ENCODE data around the gene CRY2. TPM values are rescaled to one million over a fixed set of nuclear protein-coding genes. Genes with fewer than 3 reads are reported as not detected.

The CRY2 gene
- polyA plus RNA-seq, 1 experiment, result 11.7 TPM

DNA sequence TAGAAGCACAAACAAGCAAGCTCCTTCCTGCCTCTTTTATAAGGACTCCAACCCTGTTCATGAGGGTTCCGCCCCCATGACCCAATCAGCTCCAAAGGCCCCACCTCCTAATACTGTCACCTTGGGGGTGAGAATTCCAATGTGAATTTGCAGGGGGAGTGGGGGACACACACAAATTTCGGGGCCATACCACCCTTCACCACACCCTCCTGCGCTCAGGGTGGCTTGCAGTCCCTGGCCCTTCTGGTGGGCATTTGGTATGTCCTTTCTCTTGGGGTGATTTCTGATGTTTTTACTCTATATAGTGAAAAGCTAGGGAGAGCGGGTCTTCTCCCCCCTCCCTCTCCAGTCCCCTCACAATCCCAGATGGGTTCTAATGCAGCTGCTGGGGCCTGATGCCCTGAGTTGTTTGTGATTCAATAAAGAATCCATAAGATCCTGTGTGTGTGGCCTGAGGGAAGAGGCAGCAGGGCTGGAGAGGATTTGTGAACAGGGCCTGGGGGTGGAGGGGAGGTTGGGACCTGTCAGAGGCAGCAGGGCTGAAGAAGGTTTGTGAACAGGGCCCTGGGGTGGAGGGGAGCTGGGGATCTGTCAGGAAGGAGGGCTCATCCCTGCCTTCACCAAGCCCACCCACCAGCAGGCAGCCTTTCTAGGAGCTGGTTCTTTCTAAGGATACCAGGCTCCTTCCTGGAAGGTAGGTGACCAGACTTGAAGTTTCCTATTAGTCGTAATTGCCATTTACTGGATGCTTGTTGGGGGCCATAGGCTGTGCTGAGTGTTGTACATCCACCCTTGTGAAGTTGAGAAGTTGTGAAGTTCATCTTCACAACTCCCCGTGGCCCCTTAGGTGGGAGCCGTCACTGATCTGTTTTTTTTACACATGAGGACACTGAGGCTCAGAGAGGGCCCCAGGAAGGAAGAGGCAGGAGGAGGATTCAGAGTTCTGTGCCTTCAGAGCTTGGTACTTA lies 34.4 kb upstream of the CRY2 start:
- H3K9me3 ChIP-seq (ENCODE audit: control insufficient read depth, insufficient read depth, low read length), result no peaks in the 10 kb centered on the region
- TF ChIP-seq, protein P1, sequence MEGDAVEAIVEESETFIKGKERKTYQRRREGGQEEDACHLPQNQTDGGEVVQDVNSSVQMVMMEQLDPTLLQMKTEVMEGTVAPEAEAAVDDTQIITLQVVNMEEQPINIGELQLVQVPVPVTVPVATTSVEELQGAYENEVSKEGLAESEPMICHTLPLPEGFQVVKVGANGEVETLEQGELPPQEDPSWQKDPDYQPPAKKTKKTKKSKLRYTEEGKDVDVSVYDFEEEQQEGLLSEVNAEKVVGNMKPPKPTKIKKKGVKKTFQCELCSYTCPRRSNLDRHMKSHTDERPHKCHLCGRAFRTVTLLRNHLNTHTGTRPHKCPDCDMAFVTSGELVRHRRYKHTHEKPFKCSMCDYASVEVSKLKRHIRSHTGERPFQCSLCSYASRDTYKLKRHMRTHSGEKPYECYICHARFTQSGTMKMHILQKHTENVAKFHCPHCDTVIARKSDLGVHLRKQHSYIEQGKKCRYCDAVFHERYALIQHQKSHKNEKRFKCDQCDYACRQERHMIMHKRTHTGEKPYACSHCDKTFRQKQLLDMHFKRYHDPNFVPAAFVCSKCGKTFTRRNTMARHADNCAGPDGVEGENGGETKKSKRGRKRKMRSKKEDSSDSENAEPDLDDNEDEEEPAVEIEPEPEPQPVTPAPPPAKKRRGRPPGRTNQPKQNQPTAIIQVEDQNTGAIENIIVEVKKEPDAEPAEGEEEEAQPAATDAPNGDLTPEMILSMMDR (IDR thresholded peaks at IDR 0.05; ENCODE audit: low read depth, low read length), result no peak
- no peaks in the 10 kb centered on the region for H3K27me3 ChIP-seq (ENCODE audit: control insufficient read depth, insufficient read depth, low read length)
- ChIA-PET POLR2A (no interaction called here), CTCF (interaction anchor here (0.6 kb wide), 1 partner anchor 42 kb away, joined by 6 read pairs; no protein-coding TSS in a partner anchor)
- no peak for DNase-seq (ENCODE audit: low read depth, low spot score)
- no peak overlapping the region for H3K27ac ChIP-seq (ENCODE audit: low read depth, low read length)
- H3K4me3 ChIP-seq (ENCODE audit: low read depth, low read length), result no peak overlapping the region

DNA sequence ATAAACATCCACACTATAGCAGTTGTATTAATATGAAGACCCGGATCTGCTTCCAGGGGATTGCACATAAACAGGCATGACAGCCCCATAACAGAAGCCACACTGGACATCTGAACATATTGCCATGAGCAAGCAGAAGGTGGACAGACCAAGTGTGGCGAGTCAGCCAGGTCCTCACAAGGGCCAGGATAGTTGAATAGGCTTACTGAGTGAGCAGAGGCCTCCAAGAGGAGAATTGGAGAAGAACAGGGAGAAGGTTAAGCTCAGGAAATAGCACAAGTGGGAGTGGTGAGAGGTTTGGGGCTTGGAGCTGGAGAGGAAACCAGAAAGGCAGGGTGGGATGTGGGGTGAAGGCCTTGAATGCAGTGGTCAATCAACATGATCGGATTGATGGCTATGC lies 31.5 kb upstream of the CRY2 start:
- POLR2A ChIA-PET, result no interaction called here
- CTCF ChIA-PET, result interaction anchor here (0.6 to 2.3 kb wide), 3 partner anchors 10 to 44 kb away, joined by 3 to 9 read pairs (median 3); partner anchors contain the start of gene SLC35C1
- DNase-seq (ENCODE audit: low read depth, low spot score), result no peak

DNA sequence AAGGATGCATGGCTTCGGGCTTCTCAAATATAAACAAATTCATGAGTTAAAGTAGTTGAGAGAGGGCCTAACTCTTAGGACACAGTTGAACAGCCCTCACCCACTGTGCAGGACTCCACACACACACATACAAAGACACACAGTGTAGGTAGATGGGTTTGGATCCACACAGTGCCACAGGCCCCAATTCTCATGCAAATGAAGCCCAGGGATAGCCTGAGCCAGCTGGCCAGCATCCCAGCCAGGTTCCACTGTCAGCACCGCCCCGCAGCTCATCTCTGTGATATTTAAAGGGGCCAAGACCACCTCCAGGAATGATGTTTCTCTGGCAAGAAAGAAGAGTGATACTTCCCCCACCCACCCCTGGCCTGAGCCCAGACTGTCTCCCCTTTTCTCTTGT lies 30.7 kb upstream of the CRY2 start:
- ChIA-PET POLR2A (interaction anchor here (0.6 to 1.4 kb wide), 3 partner anchors 11 to 480 kb away, joined by 3 to 8 read pairs (median 3); no protein-coding TSS in a partner anchor), CTCF (interaction anchor here (1.1 to 2.3 kb wide), 3 partner anchors 11 to 26 kb away, joined by 3 to 9 read pairs (median 3); partner anchors contain the start of gene SLC35C1)
- Histone ChIP-seq H3K9me3 (ENCODE audit: control insufficient read depth, insufficient read depth, low read length) (no peaks in the 10 kb centered on the region), H3K27ac (ENCODE audit: low read depth, low read length) (no peak overlapping the region), H3K4me3 (ENCODE audit: low read depth, low read length) (no peak overlapping the region), H3K27me3 (ENCODE audit: control insufficient read depth, insufficient read depth, low read length) (no peaks in the 10 kb centered on the region)
- TF ChIP-seq, protein P1 (IDR thresholded peaks at IDR 0.05; ENCODE audit: low read depth, low read length), result no peak
- DNase-seq (ENCODE audit: low read depth, low spot score), result no peak

More for the DNA sequence above, 31.5 kb upstream of the CRY2 start:
- Histone ChIP-seq H3K4me3 (ENCODE audit: low read depth, low read length) (no peak overlapping the region), H3K27me3 (ENCODE audit: control insufficient read depth, insufficient read depth, low read length) (no peaks in the 10 kb centered on the region), H3K27ac (ENCODE audit: low read depth, low read length) (no peak overlapping the region), H3K9me3 (ENCODE audit: control insufficient read depth, insufficient read depth, low read length) (no peaks in the 10 kb centered on the region)
- TF ChIP-seq, protein P1 (IDR thresholded peaks at IDR 0.05; ENCODE audit: low read depth, low read length), result no peak; the same call in 1 of the 2 replicates

DNA sequence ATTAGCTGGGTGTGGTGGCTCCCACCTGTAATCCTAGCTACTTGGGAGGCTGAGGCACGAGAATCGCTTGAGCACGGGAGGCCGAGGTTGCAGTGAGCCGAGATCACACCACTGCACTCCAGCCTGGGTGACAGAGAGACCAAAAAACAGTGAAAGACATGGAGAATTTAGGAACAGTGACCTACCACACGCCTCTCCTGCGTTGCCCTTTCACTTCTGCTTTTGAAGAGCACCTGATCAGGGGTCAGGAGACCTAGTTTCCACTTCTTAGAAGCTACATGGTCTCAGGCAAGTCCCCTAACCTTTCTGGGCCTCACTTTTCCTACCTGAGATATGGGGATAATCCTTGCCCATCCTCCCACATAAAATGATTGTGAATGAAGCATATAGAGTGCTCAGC lies 30.1 kb upstream of the CRY2 start:
- ChIA-PET POLR2A (interaction anchor here (0.7 to 1.5 kb wide), 3 partner anchors 12 to 30 kb away, joined by 3 to 8 read pairs (median 3); partner anchors contain the start of gene CRY2), CTCF (interaction anchor here (1.1 kb wide), 1 partner anchor 26 kb away, joined by 3 read pairs; no protein-coding TSS in a partner anchor)
- Histone ChIP-seq H3K27me3 (ENCODE audit: control insufficient read depth, insufficient read depth, low read length) (no peaks in the 10 kb centered on the region), H3K4me3 (ENCODE audit: low read depth, low read length) (no peak overlapping the region), H3K27ac (ENCODE audit: low read depth, low read length) (no peak overlapping the region), H3K9me3 (ENCODE audit: control insufficient read depth, insufficient read depth, low read length) (no peaks in the 10 kb centered on the region)
- no peak for DNase-seq (ENCODE audit: low read depth, low spot score)
- TF ChIP-seq, protein P1 (IDR thresholded peaks at IDR 0.05; ENCODE audit: low read depth, low read length), result no peak

All from AG04450 (cell line).